Cardiac muscle cell (in vitro differentiated cells and primary cell): ENCODE measurements around the gene ALDH5A1. TPM values are rescaled to one million over a fixed set of nuclear protein-coding genes. Genes with fewer than 3 reads are reported as not detected.

Experiments
- DNase-seq, 2 donors: peaks; one replicate each; pipeline versions ENCODE4 v3.0.0 to v3.0.0-alpha.2; 2010 to 2017; ENCODE audit warnings: low read depth in 1 of 2, low spot score in 1 of 2
- H3K27ac ChIP-seq: fragments of 200-600 bp; sonication (generic); 2 replicates; pipeline ENCODE4 v1.5.1; 2016
- H3K27me3 ChIP-seq: fragments of 200-600 bp; sonication (generic); 2 replicates; pipeline ENCODE4 v1.6.0; 2016; ENCODE audit warnings: control low read depth
- H3K36me3 ChIP-seq: fragments of 200-600 bp; sonication (generic); 2 replicates; pipeline ENCODE4 v1.5.1; 2016; ENCODE audit warnings: control low read depth
- H3K4me1 ChIP-seq: fragments of 200-600 bp; sonication (generic); 2 replicates; pipeline ENCODE4 v1.8.1; 2017; ENCODE audit warnings: low read depth, mild to moderate bottlenecking, mixed run types
- H3K4me3 ChIP-seq: fragments of 200-600 bp; sonication (generic); 2 replicates; pipeline ENCODE4 v1.5.1; 2016; ENCODE audit warnings: mild to moderate bottlenecking
- H3K9me3 ChIP-seq: fragments of 200-600 bp; sonication (generic); 2 replicates; pipeline ENCODE4 v1.5.1; 2017; ENCODE audit warnings: low read depth, mild to moderate bottlenecking, control low read depth
- polyA plus RNA-seq: library from polyadenylated mRNA; unstranded; fragments of >200 nt; fragmentation: Nextera tagmentation; extraction: Ambion mirVana; gene quantifications from 2 replicates; pipeline ENCODE4 v1.2.1, GENCODE V29; 2016
- total RNA-seq: library from RNA; depleted of rRNA; stranded (reverse); fragments of >200 nt; gene quantifications from 2 replicates; pipeline ENCODE4 v1.2.3, GENCODE V29; 2016
- TF ChIP-seq, protein P1 (sequence below): IDR thresholded peaks from 2 replicates; pipeline ENCODE4 v1.5.1; 2012; ENCODE audit warnings: low read depth, mild to moderate bottlenecking, low read length

ALDH5A1 gene
- total and polyA plus RNA-seq, 2 experiments from 2014 or later, result 10.4 to 15.0 TPM

DNA sequence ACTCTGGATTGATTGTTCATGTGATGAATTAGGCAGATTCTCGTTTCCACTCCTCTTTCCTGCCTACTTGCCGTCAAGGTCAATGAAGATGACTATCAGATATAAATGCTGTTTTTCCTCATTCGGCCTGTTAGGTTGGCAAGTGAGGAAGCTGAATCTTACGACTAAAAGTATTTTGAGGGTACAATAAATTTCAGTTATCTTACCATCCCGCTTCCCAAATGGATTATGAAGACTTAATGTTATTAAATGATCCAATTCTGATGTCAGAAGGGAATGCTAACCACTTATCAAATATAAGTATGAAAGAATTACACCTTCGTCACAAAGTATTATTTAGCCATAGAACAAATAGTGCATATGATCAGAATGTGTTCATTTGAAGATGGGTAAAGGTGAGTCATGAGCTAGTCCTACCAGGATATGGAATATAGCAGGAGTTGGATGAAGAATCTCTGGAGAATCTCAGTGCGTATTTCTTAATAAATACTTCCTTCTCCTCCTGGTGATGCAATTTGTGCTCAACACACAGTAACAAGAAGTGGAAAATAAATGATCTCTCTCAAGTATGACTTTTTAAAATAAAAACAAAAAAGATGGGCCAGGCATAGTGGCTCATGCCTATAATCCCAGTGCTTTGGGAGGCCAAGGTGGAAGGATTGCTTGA is 10.0 kb upstream of the ALDH5A1 start:
- H3K27me3 ChIP-seq, result no peaks in the 10 kb centered on the region
- no peaks in the 10 kb centered on the region for H3K9me3 ChIP-seq
- TF ChIP-seq, protein P1, sequence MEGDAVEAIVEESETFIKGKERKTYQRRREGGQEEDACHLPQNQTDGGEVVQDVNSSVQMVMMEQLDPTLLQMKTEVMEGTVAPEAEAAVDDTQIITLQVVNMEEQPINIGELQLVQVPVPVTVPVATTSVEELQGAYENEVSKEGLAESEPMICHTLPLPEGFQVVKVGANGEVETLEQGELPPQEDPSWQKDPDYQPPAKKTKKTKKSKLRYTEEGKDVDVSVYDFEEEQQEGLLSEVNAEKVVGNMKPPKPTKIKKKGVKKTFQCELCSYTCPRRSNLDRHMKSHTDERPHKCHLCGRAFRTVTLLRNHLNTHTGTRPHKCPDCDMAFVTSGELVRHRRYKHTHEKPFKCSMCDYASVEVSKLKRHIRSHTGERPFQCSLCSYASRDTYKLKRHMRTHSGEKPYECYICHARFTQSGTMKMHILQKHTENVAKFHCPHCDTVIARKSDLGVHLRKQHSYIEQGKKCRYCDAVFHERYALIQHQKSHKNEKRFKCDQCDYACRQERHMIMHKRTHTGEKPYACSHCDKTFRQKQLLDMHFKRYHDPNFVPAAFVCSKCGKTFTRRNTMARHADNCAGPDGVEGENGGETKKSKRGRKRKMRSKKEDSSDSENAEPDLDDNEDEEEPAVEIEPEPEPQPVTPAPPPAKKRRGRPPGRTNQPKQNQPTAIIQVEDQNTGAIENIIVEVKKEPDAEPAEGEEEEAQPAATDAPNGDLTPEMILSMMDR, result no peak
- H3K4me3 ChIP-seq, result no peak overlapping the region
- H3K36me3 ChIP-seq, result no peaks in the 10 kb centered on the region
- no peaks in the 10 kb centered on the region for H3K4me1 ChIP-seq
- H3K27ac ChIP-seq, result no peak overlapping the region
- DNase-seq, result no peak

DNA sequence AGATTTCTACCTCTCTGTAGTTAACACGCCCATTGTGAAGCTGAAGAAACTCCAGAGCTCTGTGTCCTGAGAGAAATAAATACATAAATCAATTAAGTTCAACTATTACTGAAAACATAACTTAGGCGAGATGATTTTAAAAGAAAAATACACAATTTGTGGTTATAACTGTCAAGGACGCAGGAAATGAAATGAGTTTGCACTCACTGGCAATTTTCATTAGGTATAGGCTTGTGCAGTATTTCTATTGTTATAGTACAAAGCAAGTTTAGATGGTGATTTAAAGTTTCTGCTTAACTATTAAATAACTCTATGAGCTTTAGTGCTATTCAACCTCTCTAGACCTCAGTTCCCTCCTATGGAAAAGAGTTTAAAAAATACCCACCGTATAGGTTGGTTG is 8.7 kb upstream of the ALDH5A1 start:
- Histone ChIP-seq H3K4me1 (no peaks in the 10 kb centered on the region), H3K4me3 (no peak overlapping the region), H3K27ac (no peak overlapping the region), H3K36me3 (no peaks in the 10 kb centered on the region), H3K9me3 (no peaks in the 10 kb centered on the region), H3K27me3 (no peaks in the 10 kb centered on the region)
- DNase-seq, result no peak
- TF ChIP-seq, protein P1, result no peak

- Histone ChIP-seq H3K36me3 (no peaks in the 10 kb centered on the region), H3K9me3 (no peaks in the 10 kb centered on the region), H3K27me3 (peaks cover 11% of the 10 kb centered on the region), H3K4me3 (no peak within 1 kb of the TSS), H3K27ac (no peak within 1 kb of the TSS), H3K4me1 (peaks cover 5% of the 10 kb centered on the region)
- no peak for DNase-seq
- TF ChIP-seq, protein P1, result no peak
Observed at GRCh38 chr6:24489470-24489869, 5.3 kb upstream of the ALDH5A1 start, which contains the start of gene GPLD1. Gene GPLD1 (minus strand): TSS chr6:24489578. CDS start chr6:24489511, 67 bp downstream.

DNA sequence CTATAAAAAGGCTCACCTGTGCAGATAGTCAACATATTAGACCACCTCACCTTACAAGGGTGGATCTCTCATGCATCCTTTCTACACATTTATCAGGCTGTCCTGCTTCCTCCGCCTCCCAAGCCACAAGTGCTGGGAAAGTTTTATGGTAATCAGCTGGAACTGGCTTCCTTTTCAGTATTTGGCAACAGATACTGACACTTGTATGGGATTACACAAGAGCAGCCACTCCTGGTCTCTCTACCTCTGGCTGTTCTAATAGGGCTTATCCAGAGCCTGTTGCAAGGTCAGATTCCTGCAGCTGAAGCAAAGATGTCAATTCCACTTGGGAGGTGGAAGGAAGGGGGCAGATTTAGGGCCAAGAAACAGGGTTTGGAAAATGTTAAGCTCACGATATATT is 4.9 kb upstream of the ALDH5A1 start:
- no peaks in the 10 kb centered on the region for H3K9me3 ChIP-seq
- H3K36me3 ChIP-seq, result no peaks in the 10 kb centered on the region
- H3K4me1 ChIP-seq, result peaks cover 5% of the 10 kb centered on the region
- TF ChIP-seq, protein P1, result no peak
- no peak overlapping the region for H3K27ac ChIP-seq
- peak in 1 of 2 donors; percentile 73 for DNase-seq
- H3K27me3 ChIP-seq, result peaks cover 11% of the 10 kb centered on the region
- no peak overlapping the region for H3K4me3 ChIP-seq

GRCh38 chr6:24490948-24491347 is 3.8 kb upstream of the ALDH5A1 start:
- H3K4me3 ChIP-seq, result no peak overlapping the region
- no peaks in the 10 kb centered on the region for H3K36me3 ChIP-seq
- peaks cover 5% of the 10 kb centered on the region for H3K4me1 ChIP-seq
- H3K9me3 ChIP-seq, result no peaks in the 10 kb centered on the region
- TF ChIP-seq, protein P1, result no peak
- no peak for DNase-seq
- H3K27ac ChIP-seq, result no peak overlapping the region
- peaks cover 11% of the 10 kb centered on the region for H3K27me3 ChIP-seq
